PC-9 (cell line): ENCODE measurements around the gene UBE2H. TPM values are rescaled to one million over a fixed set of nuclear protein-coding genes. Genes with fewer than 3 reads are reported as not detected.

Experiments used
- BruUV-seq: library from RNA; stranded (reverse); fragments of 400-500 nt; replicated peaks from 2 replicates; lab custom pipeline; 2021; lab: Mats Ljungman, UMichigan
- CTCF ChIA-PET: fragments of 300-600 bp; sonication (Branson Sonifier 250); formaldehyde crosslinking; loops from one replicate; lab custom pipeline; 2022; ENCODE audit warnings: antibody characterized with exemption; lab: Charles Lee
- POLR2A ChIA-PET: fragments of 300-600 bp; sonication (Branson Sonifier 250); formaldehyde crosslinking; loops from one replicate; lab custom pipeline; 2022; ENCODE audit warnings: antibody characterized with exemption; ENCODE audit not compliant: unreplicated experiment; lab: Charles Lee
- DNase-seq, 2 experiments: peaks; one replicate each; pipeline versions ENCODE4 v3.0.0 to v3.0.0-alpha.2; 2015 to 2022; ENCODE audit warnings: mixed read lengths in 1 of 2
- H2AFZ ChIP-seq: fragments of 200-600 bp; sonication (generic); 2 replicates; pipeline ENCODE4 v1.8.1; 2017; ENCODE audit warnings: antibody characterized with exemption
- H3F3A ChIP-seq: fragments of 200-600 bp; sonication (generic); 2 replicates; pipeline ENCODE4 v1.8.1; 2017; ENCODE audit warnings: antibody characterized with exemption, mild to moderate bottlenecking, low read depth; ENCODE audit not compliant: insufficient read depth
- H3K27ac ChIP-seq: fragments of 200-600 bp; sonication (generic); 2 replicates; pipeline ENCODE4 v1.6.1; 2016; ENCODE audit warnings: mixed run types
- H3K27me3 ChIP-seq: fragments of 200-600 bp; sonication (generic); 2 replicates; pipeline ENCODE4 v1.6.1; 2016; ENCODE audit warnings: low read depth, mixed run types; ENCODE audit not compliant: insufficient read depth
- H3K36me3 ChIP-seq: fragments of 200-600 bp; sonication (generic); 2 replicates; pipeline ENCODE4 v1.6.1; 2016; ENCODE audit warnings: low read depth, mixed run types
- H3K4me1 ChIP-seq: fragments of 200-600 bp; sonication (generic); replicated peaks from 2 replicates; pipeline ENCODE4 v1.6.1; 2016; ENCODE audit warnings: mixed run types; ENCODE audit not compliant: insufficient read depth
- H3K4me2 ChIP-seq: fragments of 200-600 bp; sonication (generic); 2 replicates; pipeline ENCODE4 v1.6.1; 2017; ENCODE audit warnings: mixed run types
- H3K4me3 ChIP-seq: fragments of 200-600 bp; sonication (generic); 2 replicates; pipeline ENCODE4 v1.6.1; 2016; ENCODE audit warnings: mixed run types
- H3K79me2 ChIP-seq: fragments of 200-600 bp; sonication (generic); 2 replicates; pipeline ENCODE4 v1.6.1; 2017; ENCODE audit warnings: low read depth, mixed run types
- H3K9me2 ChIP-seq: fragments of 200-600 bp; sonication (generic); 2 replicates; pipeline ENCODE4 v1.8.1; 2017; ENCODE audit warnings: mild to moderate bottlenecking; ENCODE audit not compliant: insufficient read depth
- H3K9me3 ChIP-seq: fragments of 200-600 bp; sonication (generic); 2 replicates; pipeline ENCODE4 v1.8.1; 2016; ENCODE audit warnings: low read depth; ENCODE audit not compliant: insufficient read depth
- H4K20me1 ChIP-seq: fragments of 200-600 bp; sonication (generic); 2 replicates; pipeline ENCODE4 v1.8.1; 2017; ENCODE audit not compliant: insufficient read depth
- CTCF ChIP-seq: fragments of 200-600 bp; sonication (generic); conservative IDR thresholded peaks from 2 replicates; pipeline ENCODE4 v1.6.1; 2017; ENCODE audit warnings: mixed run types, antibody characterized with exemption, mild to moderate bottlenecking, moderate library complexity
- EZH2 ChIP-seq: fragments of 200-600 bp; sonication (generic); IDR thresholded peaks from 2 replicates; pipeline ENCODE4 v1.8.0; 2017; ENCODE audit warnings: antibody characterized with exemption, low read depth
- intact Hi-C: fragments of 100-400 bp; cut with micrococcal nuclease; formaldehyde crosslinking; loops from one replicate; pipeline ENCODE4 v1.10.0; 2022; ENCODE audit not compliant: unreplicated experiment
- total RNA-seq: library from RNA; stranded (reverse); gene quantifications from 2 replicates; pipeline ENCODE4 v1.2.3, GENCODE V29; 2021

UBE2H gene
- total RNA-seq, 1 experiment from 2014 or later: 211 TPM

- Histone ChIP-seq H3K4me2 (no peak overlapping the region), H2AFZ (no peak overlapping the region), H3K79me2 (no peaks in the 10 kb centered on the region), H3K9me2 (no peaks in the 10 kb centered on the region), H3K4me1 (peaks cover 17% of the 10 kb centered on the region), H3K36me3 (no peaks in the 10 kb centered on the region), H3K4me3 (no peak overlapping the region), H3K9me3 (no peaks in the 10 kb centered on the region), H3F3A (peaks cover 4% of the 10 kb centered on the region; the same call in 1 of the 2 replicates), H3K27me3 (no peaks in the 10 kb centered on the region), H3K27ac (no peak overlapping the region), H4K20me1 (no peaks in the 10 kb centered on the region)
- TF ChIP-seq EZH2 (no peak), CTCF (no peak)
- intact Hi-C loops: no loop called here
- CTCF ChIA-PET: no interaction called here
- BruUV-seq: no TSS peak
- POLR2A ChIA-PET: interaction anchor here (0.6 to 1.0 kb wide), 3 partner anchors 8 to 36 kb away, joined by 3 to 20 read pairs (median 5); no protein-coding TSS in a partner anchor
- DNase-seq: no peak
These were observed 40.5 kb upstream of the UBE2H start for GRCh38 chr7:129993275-129993674.

GRCh38 chr7:129990403-129991192 is 37.8 kb upstream of the UBE2H start:
- H3K9me2 ChIP-seq: no peaks in the 10 kb centered on the region
- no peaks in the 10 kb centered on the region for H4K20me1 ChIP-seq
- no TSS peak for BruUV-seq
- ChIA-PET POLR2A (no interaction called here), CTCF (interaction anchor here (0.7 kb wide), 1 partner anchor 649 kb away, joined by 5 read pairs; no protein-coding TSS in a partner anchor)
- H3K27me3 ChIP-seq: no peaks in the 10 kb centered on the region
- peak overlapping the region; percentile 70 for H3K27ac ChIP-seq
- no peak for TF ChIP-seq EZH2
- TF ChIP-seq CTCF: no peak
- DNase-seq: no peak
- no peak overlapping the region for H2AFZ ChIP-seq
- H3K79me2 ChIP-seq: no peaks in the 10 kb centered on the region
- peaks cover 4% of the 10 kb centered on the region; the same call in 1 of the 2 replicates for H3F3A ChIP-seq
- no peaks in the 10 kb centered on the region for H3K36me3 ChIP-seq
- H3K4me3 ChIP-seq: no peak overlapping the region
- intact Hi-C loops: no loop called here
- no peak overlapping the region for H3K4me2 ChIP-seq
- peaks cover 30% of the 10 kb centered on the region for H3K4me1 ChIP-seq
- no peaks in the 10 kb centered on the region for H3K9me3 ChIP-seq

GRCh38 chr7:129989466-129989865 is 36.7 kb upstream of the UBE2H start:
- H3K4me3 ChIP-seq: no peak overlapping the region
- H4K20me1 ChIP-seq: no peaks in the 10 kb centered on the region
- H3K79me2 ChIP-seq: no peaks in the 10 kb centered on the region
- intact Hi-C loops: no loop called here
- TF ChIP-seq CTCF (no peak), EZH2 (no peak)
- CTCF ChIA-PET: no interaction called here
- no peak overlapping the region for H3K4me2 ChIP-seq
- BruUV-seq: no TSS peak
- H3K36me3 ChIP-seq: no peaks in the 10 kb centered on the region
- H3K9me2 ChIP-seq: no peaks in the 10 kb centered on the region
- H2AFZ ChIP-seq: no peak overlapping the region
- H3F3A ChIP-seq: peaks cover 11% of the 10 kb centered on the region
- peaks cover 39% of the 10 kb centered on the region for H3K4me1 ChIP-seq
- H3K27me3 ChIP-seq: no peaks in the 10 kb centered on the region
- peak overlapping the region; percentile 70 for H3K27ac ChIP-seq
- peak; percentile 65 to 94 for DNase-seq
- H3K9me3 ChIP-seq: no peaks in the 10 kb centered on the region
- POLR2A ChIA-PET: no interaction called here
